Measurements from ENCODE around the gene METTL21C.

METTL21C gene

DNA sequence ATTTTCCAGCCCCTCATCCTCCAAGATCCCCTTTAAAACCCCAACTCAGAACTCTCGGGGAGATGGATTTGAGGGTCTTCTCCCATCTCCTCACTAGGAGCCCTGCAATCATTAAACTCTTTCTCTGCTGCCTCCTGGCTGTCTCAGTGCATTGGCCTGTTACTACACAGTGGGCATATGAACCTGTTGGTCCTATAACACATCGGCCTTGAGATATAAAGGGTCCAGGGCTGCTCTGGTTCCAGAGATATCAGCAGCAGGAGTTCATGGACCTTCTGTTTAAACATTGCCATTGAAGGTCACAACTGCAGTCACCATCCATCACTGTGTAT, 3.8 kb upstream of the METTL21C start:
- DNase-seq (ENCODE audit: low read depth), result no peak
- H3K4me3 ChIP-seq (ENCODE audit: low read length), result no peak overlapping the region
- TF ChIP-seq, protein P1, sequence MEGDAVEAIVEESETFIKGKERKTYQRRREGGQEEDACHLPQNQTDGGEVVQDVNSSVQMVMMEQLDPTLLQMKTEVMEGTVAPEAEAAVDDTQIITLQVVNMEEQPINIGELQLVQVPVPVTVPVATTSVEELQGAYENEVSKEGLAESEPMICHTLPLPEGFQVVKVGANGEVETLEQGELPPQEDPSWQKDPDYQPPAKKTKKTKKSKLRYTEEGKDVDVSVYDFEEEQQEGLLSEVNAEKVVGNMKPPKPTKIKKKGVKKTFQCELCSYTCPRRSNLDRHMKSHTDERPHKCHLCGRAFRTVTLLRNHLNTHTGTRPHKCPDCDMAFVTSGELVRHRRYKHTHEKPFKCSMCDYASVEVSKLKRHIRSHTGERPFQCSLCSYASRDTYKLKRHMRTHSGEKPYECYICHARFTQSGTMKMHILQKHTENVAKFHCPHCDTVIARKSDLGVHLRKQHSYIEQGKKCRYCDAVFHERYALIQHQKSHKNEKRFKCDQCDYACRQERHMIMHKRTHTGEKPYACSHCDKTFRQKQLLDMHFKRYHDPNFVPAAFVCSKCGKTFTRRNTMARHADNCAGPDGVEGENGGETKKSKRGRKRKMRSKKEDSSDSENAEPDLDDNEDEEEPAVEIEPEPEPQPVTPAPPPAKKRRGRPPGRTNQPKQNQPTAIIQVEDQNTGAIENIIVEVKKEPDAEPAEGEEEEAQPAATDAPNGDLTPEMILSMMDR (conservative IDR thresholded peaks at IDR 0.05; ENCODE audit: low read length), result no peak

DNA sequence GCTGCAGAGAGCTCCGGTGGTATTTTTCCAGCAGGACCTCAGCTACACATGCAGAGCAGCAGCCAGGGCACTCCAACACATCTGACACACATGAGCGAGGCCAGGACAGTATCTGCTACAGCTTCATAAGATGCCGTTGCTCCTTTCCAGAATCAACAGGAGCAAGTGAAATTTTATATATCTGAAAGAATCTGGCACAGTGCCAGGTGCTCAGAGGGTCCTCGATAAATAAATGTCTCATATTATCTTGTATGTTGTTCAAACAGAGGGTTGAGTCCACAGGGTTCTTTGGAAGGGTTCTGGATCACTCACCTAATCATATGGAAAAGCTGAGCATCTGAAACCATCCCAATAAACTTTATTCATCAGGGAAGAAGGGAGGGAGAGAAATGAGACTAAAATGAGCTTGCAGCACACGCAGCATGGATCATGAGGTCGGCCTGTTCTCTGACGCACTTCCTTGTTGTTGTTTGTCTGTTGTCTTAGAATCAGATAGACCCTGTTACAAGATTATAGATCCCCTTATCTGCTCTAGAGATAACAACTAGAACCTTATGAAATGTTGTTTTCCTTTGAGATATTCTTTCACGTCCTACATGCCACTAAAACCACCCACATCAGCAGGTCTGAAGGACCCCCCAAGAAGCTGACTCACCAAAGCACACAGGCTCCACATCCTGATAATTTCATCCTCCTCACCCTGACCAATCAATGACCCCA, 3.2 kb upstream of the METTL21C start:
- DNase-seq (ENCODE audit: low read depth), result no peak
- TF ChIP-seq, protein P1 (conservative IDR thresholded peaks at IDR 0.05; ENCODE audit: low read length), result no peak
- H3K4me3 ChIP-seq (ENCODE audit: low read length), result no peak overlapping the region

DNA sequence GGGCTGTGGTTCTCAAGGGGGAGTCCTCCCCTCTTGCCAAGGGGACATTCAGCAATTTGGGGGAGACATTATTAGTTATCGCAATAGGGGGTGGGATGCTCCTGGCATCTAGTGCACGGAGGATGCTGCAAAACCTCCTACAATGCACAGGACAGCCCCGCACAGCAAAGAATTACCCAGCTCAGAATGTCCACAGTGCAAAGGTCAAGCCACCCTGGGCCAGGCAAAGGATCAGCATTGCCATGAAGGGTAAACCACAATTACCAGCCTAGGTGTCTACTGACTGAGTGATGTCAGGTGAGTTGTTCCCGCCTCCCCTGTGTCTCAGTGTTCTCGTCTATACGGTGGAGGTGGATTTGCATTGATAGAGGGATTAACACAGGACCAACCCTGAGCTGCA, 2.4 kb upstream of the METTL21C start:
- TF ChIP-seq, protein P1 (conservative IDR thresholded peaks at IDR 0.05; ENCODE audit: low read length), result no peak
- DNase-seq (ENCODE audit: low read depth), result no peak
- no peak overlapping the region for H3K4me3 ChIP-seq (ENCODE audit: low read length)

DNA sequence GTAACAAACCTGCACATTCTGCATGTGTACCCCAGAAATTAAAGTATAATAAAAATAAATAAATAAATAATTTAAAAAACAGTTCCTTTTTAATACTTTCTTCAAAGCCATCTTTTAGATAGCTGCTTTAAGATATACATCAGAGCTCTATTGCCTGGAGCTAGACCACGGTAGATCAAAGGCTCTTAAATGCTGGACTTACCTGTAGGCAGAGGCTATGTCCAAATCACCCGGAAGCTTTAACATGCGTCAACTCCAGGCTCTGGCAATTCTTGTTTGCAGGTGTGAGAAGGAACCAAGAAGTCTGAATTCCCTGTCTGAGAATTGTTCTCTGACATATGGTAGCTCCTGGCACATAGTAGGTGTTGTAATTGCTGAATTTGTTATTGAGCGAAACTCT, 1.6 kb upstream of the METTL21C start:
- no peak overlapping the region for H3K4me3 ChIP-seq (ENCODE audit: low read length)
- no peak for DNase-seq (ENCODE audit: low read depth)
- TF ChIP-seq, protein P1 (conservative IDR thresholded peaks at IDR 0.05; ENCODE audit: low read length), result no peak

DNA sequence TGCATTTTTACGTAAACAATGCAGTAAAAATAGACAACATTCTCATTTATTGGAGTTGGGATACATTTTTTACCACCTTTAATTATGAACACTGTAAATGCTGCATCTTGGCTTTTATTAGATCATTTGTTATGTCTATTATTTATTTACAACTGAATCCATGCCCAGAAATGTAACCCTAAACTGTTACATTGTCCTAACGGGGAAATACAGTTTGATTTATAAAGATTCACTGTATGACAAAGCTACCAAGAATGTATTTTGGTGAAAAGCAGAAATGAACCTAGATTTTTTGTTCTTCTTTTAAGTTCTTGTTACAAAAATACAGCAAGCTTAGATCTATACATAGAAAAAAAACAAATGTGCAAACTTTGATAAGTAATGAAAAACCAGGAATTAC, 1.1 kb downstream of the METTL21C start:
- TF ChIP-seq, protein P1 (conservative IDR thresholded peaks at IDR 0.05; ENCODE audit: low read length), result no peak
- no peak overlapping the region for H3K4me3 ChIP-seq (ENCODE audit: low read length)
- peak; percentile 55 for DNase-seq (ENCODE audit: low read depth)

DNA sequence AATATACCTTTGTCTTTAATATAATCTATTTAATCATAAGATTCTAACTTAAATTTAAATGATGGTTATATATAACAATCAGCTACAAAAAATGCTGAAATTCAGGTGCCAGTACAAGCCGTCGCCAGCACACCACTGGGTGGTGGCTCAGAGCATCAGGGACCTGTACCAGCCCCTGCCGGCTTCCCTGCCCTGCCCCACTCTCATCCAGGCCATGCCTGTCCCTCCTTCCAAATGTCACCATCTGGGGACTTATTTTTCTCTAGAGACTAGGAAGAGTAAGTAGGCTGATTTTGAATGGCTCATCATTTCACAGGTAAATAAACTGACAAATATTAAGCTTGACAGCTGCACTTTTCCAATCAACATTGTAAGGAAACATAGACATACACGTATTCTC, 1.6 kb downstream of the METTL21C start:
- TF ChIP-seq, protein P1 (conservative IDR thresholded peaks at IDR 0.05; ENCODE audit: low read length), result no peak
- no peak for DNase-seq (ENCODE audit: low read depth)
- no peak overlapping the region for H3K4me3 ChIP-seq (ENCODE audit: low read length)

DNA sequence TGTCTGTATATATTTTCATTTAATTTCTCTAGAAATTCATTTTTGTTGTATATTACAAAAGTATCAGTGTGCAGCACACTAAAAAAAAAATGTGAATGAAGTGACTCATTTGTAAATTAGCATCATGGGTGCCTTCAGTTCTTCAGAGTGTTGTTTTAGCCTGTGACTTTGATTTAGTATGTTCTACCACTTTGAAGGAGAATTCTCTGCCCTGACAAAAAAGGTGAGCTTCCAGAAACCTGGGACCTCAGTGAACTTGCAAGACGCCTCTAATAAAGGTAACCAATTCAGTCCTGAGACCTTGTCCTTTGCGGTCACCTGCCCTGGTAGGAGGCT, 2.4 kb downstream of the METTL21C start:
- H3K4me3 ChIP-seq (ENCODE audit: low read length), result no peak overlapping the region
- no peak for DNase-seq (ENCODE audit: low read depth)
- TF ChIP-seq, protein P1 (conservative IDR thresholded peaks at IDR 0.05; ENCODE audit: low read length), result no peak
